GM21723 (cell line): ENCODE measurements around the gene TBC1D3I.
"Not testable (repeated sequence)": the region's sequence is repeated elsewhere in the genome, so short reads cannot be mapped to it uniquely, and the experiment has no call there.

Experiments
- ATAC-seq: cut with Tn5 transposase; IDR thresholded peaks from one replicate; pipeline ENCODE4 v1.9.1; 2021; ENCODE audit warnings: mild to moderate bottlenecking, moderate library complexity; ENCODE audit not compliant: unreplicated experiment

Gene TBC1D3I

DNA sequence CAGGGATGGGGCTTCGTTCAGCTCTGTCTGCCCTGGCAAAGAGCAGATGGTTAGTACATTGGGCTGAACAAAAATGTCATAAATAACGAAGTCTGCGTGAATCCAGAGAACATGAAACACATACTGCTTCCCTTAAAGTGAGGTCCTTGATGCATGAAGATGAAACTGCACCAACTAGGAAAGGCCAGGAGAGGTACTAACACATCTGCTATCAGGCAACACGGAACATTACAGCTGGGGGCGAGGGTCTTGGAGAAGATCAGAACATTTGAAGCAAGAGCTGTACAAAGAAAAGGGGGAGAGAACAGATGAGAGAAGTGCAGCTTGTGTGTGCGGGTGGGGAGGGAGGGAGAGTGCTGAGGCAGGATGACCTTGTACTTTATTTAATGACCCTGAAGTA is 57.0 kb downstream of the TBC1D3I start:
- not testable (repeated sequence) for ATAC-seq

- not testable (repeated sequence) for ATAC-seq
Observed at GRCh38 chr17:36206486-36206821, 57.9 kb downstream of the TBC1D3I start.

- ATAC-seq = no peak
Observed at GRCh38 chr17:36205637-36206485, 58.5 kb downstream of the TBC1D3I start.

- no peak for ATAC-seq
Observed at GRCh38 chr17:36204724-36205500, 59.5 kb downstream of the TBC1D3I start.
